ENCODE measurements around the gene GRM8. TPM values are rescaled to one million over a fixed set of nuclear protein-coding genes. Genes with fewer than 3 reads are reported as not detected.

Gene GRM8
- total RNA-seq, 3 donors from 2014 or later = not detected

DNA sequence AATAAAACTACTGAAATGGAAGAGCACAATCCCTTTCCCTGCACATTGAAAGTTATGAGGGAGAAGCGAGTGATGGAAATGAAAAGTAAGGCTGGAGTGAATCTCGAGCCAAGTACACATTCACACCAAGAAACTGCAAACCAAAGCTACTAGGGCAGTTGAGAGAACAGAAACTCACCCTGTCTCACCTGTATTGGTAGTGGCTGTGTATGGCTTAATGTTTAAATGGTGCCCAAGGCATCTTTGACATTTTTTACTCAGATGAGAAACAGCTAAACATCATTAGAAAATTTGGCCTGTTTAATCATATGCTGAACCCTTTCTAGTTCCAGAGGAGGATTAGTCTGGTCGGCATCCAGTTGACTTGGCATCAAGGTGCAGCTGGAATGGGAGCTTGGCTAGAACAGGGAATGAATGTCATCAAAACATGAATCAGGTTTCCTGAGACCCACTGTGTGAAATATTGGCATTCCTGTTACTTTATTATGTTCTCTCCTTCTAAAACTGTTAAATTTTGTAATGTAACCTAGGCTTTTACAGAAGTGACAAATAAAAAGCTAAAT, 840.8 kb downstream of the GRM8 start:
- Histone ChIP-seq H3K36me3 (no peaks in the 10 kb centered on the region), H3K27ac (no peak overlapping the region), H3K27me3 (no peaks in the 10 kb centered on the region), H3K4me3 (no peak overlapping the region), H3K4me1 (no peaks in the 10 kb centered on the region), H3K9me3 (no peaks in the 10 kb centered on the region)
- peak in 1 of 2 donors; percentile 23 for DNase-seq (ENCODE audit: low spot score in 2 of 2)
- TF ChIP-seq POLR2AphosphoS5 (IDR thresholded peaks at IDR 0.05) (no peak), POLR2A (IDR thresholded peaks at IDR 0.05) (no peak)
- TF ChIP-seq, protein P1, sequence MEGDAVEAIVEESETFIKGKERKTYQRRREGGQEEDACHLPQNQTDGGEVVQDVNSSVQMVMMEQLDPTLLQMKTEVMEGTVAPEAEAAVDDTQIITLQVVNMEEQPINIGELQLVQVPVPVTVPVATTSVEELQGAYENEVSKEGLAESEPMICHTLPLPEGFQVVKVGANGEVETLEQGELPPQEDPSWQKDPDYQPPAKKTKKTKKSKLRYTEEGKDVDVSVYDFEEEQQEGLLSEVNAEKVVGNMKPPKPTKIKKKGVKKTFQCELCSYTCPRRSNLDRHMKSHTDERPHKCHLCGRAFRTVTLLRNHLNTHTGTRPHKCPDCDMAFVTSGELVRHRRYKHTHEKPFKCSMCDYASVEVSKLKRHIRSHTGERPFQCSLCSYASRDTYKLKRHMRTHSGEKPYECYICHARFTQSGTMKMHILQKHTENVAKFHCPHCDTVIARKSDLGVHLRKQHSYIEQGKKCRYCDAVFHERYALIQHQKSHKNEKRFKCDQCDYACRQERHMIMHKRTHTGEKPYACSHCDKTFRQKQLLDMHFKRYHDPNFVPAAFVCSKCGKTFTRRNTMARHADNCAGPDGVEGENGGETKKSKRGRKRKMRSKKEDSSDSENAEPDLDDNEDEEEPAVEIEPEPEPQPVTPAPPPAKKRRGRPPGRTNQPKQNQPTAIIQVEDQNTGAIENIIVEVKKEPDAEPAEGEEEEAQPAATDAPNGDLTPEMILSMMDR (IDR thresholded peaks at IDR 0.05) = no peak
- intact Hi-C loops (cut with DNase I; ENCODE audit: low total_unique reads) = no loop called here

- TF ChIP-seq, protein P1 (IDR thresholded peaks at IDR 0.05) = no peak
- TF ChIP-seq POLR2A (IDR thresholded peaks at IDR 0.05) = no peak
- TF ChIP-seq POLR2AphosphoS5 (IDR thresholded peaks at IDR 0.05) = no peak
- Histone ChIP-seq H3K36me3 (no peaks in the 10 kb centered on the region), H3K4me1 (no peaks in the 10 kb centered on the region), H3K9me3 (no peaks in the 10 kb centered on the region), H3K27ac (no peak overlapping the region), H3K4me3 (no peak overlapping the region), H3K27me3 (no peaks in the 10 kb centered on the region)
- intact Hi-C loops (cut with DNase I; ENCODE audit: low total_unique reads) = no loop called here
- no peak for DNase-seq (ENCODE audit: low spot score in 2 of 2)
These were observed 841.5 kb downstream of the GRM8 start for GRCh38 chr7:126411032-126411820.

DNA sequence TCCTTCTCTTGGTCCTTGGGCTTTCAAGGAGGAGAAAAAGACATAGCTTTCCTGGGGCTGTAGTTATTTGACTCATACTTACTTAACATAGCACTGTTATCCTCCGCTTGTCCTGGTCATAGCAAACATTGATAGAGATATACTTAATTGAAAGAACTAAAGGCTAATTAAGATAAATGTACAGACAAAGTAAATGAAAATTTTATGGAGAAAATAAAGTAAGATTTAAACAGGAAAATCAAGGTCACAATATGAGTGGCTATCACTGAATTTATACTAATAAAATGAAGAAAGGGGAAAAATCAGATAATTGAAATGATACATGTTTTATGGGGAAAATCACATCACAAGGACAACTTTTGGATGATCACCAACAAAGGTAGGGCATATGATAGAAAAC, 849.7 kb downstream of the GRM8 start:
- Histone ChIP-seq H3K4me3 (no peak overlapping the region), H3K9me3 (no peaks in the 10 kb centered on the region), H3K27ac (no peak overlapping the region), H3K36me3 (no peaks in the 10 kb centered on the region), H3K27me3 (no peaks in the 10 kb centered on the region), H3K4me1 (no peaks in the 10 kb centered on the region)
- intact Hi-C loops (cut with DNase I; ENCODE audit: low total_unique reads) = no loop called here
- TF ChIP-seq POLR2AphosphoS5 (IDR thresholded peaks at IDR 0.05) = no peak
- TF ChIP-seq, protein P1 (IDR thresholded peaks at IDR 0.05) = no peak
- no peak for TF ChIP-seq POLR2A (IDR thresholded peaks at IDR 0.05)
- DNase-seq (ENCODE audit: low spot score in 2 of 2) = no peak

- Histone ChIP-seq H3K27ac (no peak overlapping the region), H3K36me3 (no peaks in the 10 kb centered on the region), H3K27me3 (no peaks in the 10 kb centered on the region), H3K9me3 (no peaks in the 10 kb centered on the region), H3K4me3 (no peak overlapping the region), H3K4me1 (no peaks in the 10 kb centered on the region)
- intact Hi-C loops (cut with DNase I; ENCODE audit: low total_unique reads) = loop anchor here (2.0 kb wide), 1 partner anchor 59 kb away; no protein-coding TSS in a partner anchor
- TF ChIP-seq, protein P1 (IDR thresholded peaks at IDR 0.05) = no peak
- TF ChIP-seq POLR2A (IDR thresholded peaks at IDR 0.05) (no peak), POLR2AphosphoS5 (IDR thresholded peaks at IDR 0.05) (no peak)
- no peak for DNase-seq (ENCODE audit: low spot score in 2 of 2)
These were observed 850.8 kb downstream of the GRM8 start for GRCh38 chr7:126401918-126402317.

DNA sequence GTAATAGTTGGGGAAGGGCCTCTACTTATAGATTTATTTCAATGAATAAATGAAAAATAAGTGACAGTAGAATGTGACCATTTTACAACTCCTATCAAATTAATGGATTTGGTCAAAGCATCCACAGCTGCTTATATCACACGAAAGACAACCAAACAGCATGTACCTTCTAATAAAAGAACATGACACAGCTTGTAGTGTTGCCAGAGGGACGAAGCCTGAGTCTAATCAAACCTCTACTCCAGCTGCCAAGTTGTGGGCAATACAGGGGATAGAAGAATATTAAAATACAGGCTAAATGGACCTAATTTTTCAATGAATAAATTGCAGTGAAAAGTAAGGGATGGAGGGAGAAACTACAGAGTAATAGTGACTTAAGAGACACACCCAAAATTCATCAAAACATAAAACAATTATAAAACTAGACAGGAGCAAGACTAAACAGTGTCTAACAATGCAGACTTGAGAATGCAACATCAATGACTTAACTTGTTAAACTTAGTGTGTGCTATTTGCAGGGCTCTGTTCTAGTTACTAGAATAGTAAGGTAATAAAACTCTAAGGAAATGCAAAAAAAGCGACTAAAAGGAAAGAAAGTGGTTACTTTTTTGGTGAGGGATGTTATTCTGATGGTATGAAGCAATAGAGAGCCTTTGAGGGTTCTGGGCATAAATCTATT, 853.8 kb downstream of the GRM8 start:
- no peaks in the 10 kb centered on the region for H3K4me1 ChIP-seq
- H3K36me3 ChIP-seq = no peaks in the 10 kb centered on the region
- TF ChIP-seq, protein P1 (IDR thresholded peaks at IDR 0.05) = no peak
- TF ChIP-seq POLR2A (IDR thresholded peaks at IDR 0.05) = no peak
- no peak for TF ChIP-seq POLR2AphosphoS5 (IDR thresholded peaks at IDR 0.05)
- no peak overlapping the region for H3K4me3 ChIP-seq
- no peaks in the 10 kb centered on the region for H3K9me3 ChIP-seq
- intact Hi-C loops (cut with DNase I; ENCODE audit: low total_unique reads) = no loop called here
- H3K27ac ChIP-seq = no peak overlapping the region
- no peak for DNase-seq (ENCODE audit: low spot score in 2 of 2)
- no peaks in the 10 kb centered on the region for H3K27me3 ChIP-seq

Data from breast epithelium (tissue), 4 donors.